A549 (cell line): ENCODE measurements around the gene KAT5. TPM values are rescaled to one million over a fixed set of nuclear protein-coding genes. Genes with fewer than 3 reads are reported as not detected.
A peak's percentile ranks its signal among the peaks of the same experiment; 100 is the strongest.

Source experiments
- ATAC-seq, 2 experiments: fragments of 200-7000 bp in 1 of 2; fragments of >200 bp in 1 of 2; cut with Nextera tagmentation in 1 of 2; cut with Tn5 transposase in 1 of 2; 3 replicates each; pipeline versions ENCODE4 v1.8.0 to v1.9.1; 2018 to 2020; ENCODE audit warnings: mild to moderate bottlenecking in 1 of 2, moderate library complexity in 1 of 2
- CTCF ChIA-PET: fragments of 300-600 bp; sonication (Branson Sonifier 250); formaldehyde crosslinking; extraction: SDS; loops from one replicate; lab custom pipeline; 2021; ENCODE audit warnings: antibody characterized with exemption, inconsistent platforms; lab: Yijun Ruan, JAX
- POLR2A ChIA-PET: fragments of 350-600 bp; formaldehyde crosslinking; extraction: SDS; loops from one replicate; lab custom pipeline; 2021; ENCODE audit warnings: antibody characterized with exemption, inconsistent platforms; lab: Yijun Ruan, JAX
- DNase-seq, 2 experiments: peaks; one replicate each; pipeline versions ENCODE4 v3.0.0 to v3.0.0-alpha.2; 2011 to 2016; ENCODE audit warnings: low read depth in 1 of 2, low spot score in 1 of 2
- FAIRE-seq: peaks from 2 replicates; lab custom pipeline; 2011; peaks lifted over from hg19 to GRCh38; lab: Jason Lieb, UNC
- H3K27ac ChIP-seq, 2 experiments: fragments of >200 bp; sonication (Bioruptor Twin); formaldehyde crosslinking; 3 replicates each; pipeline ENCODE4 v1.5.1; 2016 to 2017
- H3K4me1 ChIP-seq: fragments of >200 bp; sonication (Bioruptor Twin); formaldehyde crosslinking; 3 replicates; pipeline ENCODE4 v1.6.1; 2016
- H3K4me2 ChIP-seq: fragments of >200 bp; sonication (Bioruptor Twin); formaldehyde crosslinking; 3 replicates; pipeline ENCODE4 v1.6.1; 2016
- H3K4me3 ChIP-seq: fragments of >200 bp; sonication (Bioruptor Twin); formaldehyde crosslinking; 3 replicates; pipeline ENCODE4 v1.5.1; 2016
- H3K9me3 ChIP-seq: fragments of >200 bp; sonication (Bioruptor Twin); formaldehyde crosslinking; 3 replicates; pipeline ENCODE4 v1.6.1; 2016
- ATOH8 ChIP-seq: fragments of 250-450 bp; sonication (Bioruptor Pico); IDR thresholded peaks from 2 replicates; pipeline ENCODE4 v1.5.0; 2020; ENCODE audit warnings: low read depth, mild to moderate bottlenecking, moderate library complexity
- BCL3 ChIP-seq: fragments of >200 bp; sonication (Bioruptor Twin); formaldehyde crosslinking; IDR thresholded peaks from 3 replicates; pipeline ENCODE4 v1.6.1; 2016
- BHLHE40 ChIP-seq: IDR thresholded peaks from 2 replicates; pipeline ENCODE4 v1.6.1; 2012; ENCODE audit warnings: low read depth, low read length, inconsistent platforms
- CHD4 ChIP-seq: fragments of 200-600 bp; sonication (generic); IDR thresholded peaks from 2 replicates; pipeline ENCODE4 v1.6.1; 2016; ENCODE audit warnings: antibody characterized with exemption, mild to moderate bottlenecking, borderline replicate concordance
- E2F6 ChIP-seq: IDR thresholded peaks from 2 replicates; pipeline ENCODE4 v1.6.1; 2012; ENCODE audit warnings: low read depth, borderline replicate concordance
- EHF ChIP-seq: fragments of 250-450 bp; sonication (Bioruptor Pico); IDR thresholded peaks from 2 replicates; pipeline ENCODE4 v1.5.0; 2020; ENCODE audit warnings: mild to moderate bottlenecking
- ELK1 ChIP-seq: fragments of 150-350 bp; IDR thresholded peaks from 2 replicates; pipeline ENCODE4 v1.6.1; 2014; ENCODE audit warnings: low read depth, mild to moderate bottlenecking, low read length
- EP300 ChIP-seq, 2 experiments: fragments of >200 bp; sonication (Bioruptor Twin); formaldehyde crosslinking; IDR thresholded peaks; 2 replicates in 1 of 2; 3 replicates in 1 of 2; pipeline ENCODE4 v1.6.1; 2016 to 2017
- GATA3 ChIP-seq: IDR thresholded peaks from 2 replicates; pipeline ENCODE4 v1.6.1; 2012; ENCODE audit warnings: borderline replicate concordance
- HDAC2 ChIP-seq: fragments of 200-600 bp; sonication (generic); IDR thresholded peaks from 2 replicates; pipeline ENCODE4 v1.6.1; 2016
- HEYL ChIP-seq: fragments of 250-450 bp; sonication (Bioruptor Pico); IDR thresholded peaks from 2 replicates; pipeline ENCODE4 v1.8.0; 2021; ENCODE audit warnings: mild to moderate bottlenecking, moderate library complexity
- HOXB13 ChIP-seq: fragments of 250-450 bp; sonication (Bioruptor Pico); IDR thresholded peaks from 2 replicates; pipeline ENCODE4 v1.5.0; 2020; ENCODE audit warnings: low read depth, mild to moderate bottlenecking, moderate library complexity
- JUN ChIP-seq, 2 experiments: fragments of >200 bp; sonication (Bioruptor Twin); formaldehyde crosslinking; IDR thresholded peaks; 2 replicates in 1 of 2; 3 replicates in 1 of 2; pipeline ENCODE4 v1.6.1; 2016 to 2017
- JUNB ChIP-seq: fragments of >200 bp; sonication (Bioruptor Twin); formaldehyde crosslinking; IDR thresholded peaks from 2 replicates; pipeline ENCODE4 v1.6.1; 2016
- MAFK ChIP-seq: fragments of 450-650 bp; IDR thresholded peaks from 2 replicates; pipeline ENCODE4 v1.6.1; 2014; ENCODE audit not compliant: partially characterized antibody
- MAX ChIP-seq: IDR thresholded peaks from 2 replicates; pipeline ENCODE4 v1.6.1; 2012
- MAZ ChIP-seq: fragments of 150-350 bp; IDR thresholded peaks from 2 replicates; pipeline ENCODE4 v1.6.1; 2014; ENCODE audit warnings: antibody characterized with exemption, low read depth, low read length, borderline replicate concordance
- NFE2L2 ChIP-seq: fragments of 150-350 bp; conservative IDR thresholded peaks from 2 replicates; pipeline ENCODE4 v1.6.1; 2014; ENCODE audit warnings: low read length
- PBX3 ChIP-seq: IDR thresholded peaks from 2 replicates; pipeline ENCODE4 v1.6.1; 2012
- POLR2A ChIP-seq: IDR thresholded peaks from 2 replicates; pipeline ENCODE4 v1.6.1; 2012; ENCODE audit warnings: mild to moderate bottlenecking, low read length
- POLR2AphosphoS2 ChIP-seq: conservative IDR thresholded peaks from 2 replicates; pipeline ENCODE4 v1.6.1; 2012; ENCODE audit warnings: low read length, improper control_type of control experiment, inconsistent platforms
- RAD21 ChIP-seq, 2 experiments: fragments of >200 bp in 1 of 2; sonication (Bioruptor Twin) in 1 of 2; formaldehyde crosslinking in 1 of 2; IDR thresholded peaks in 1 of 2; conservative IDR thresholded peaks in 1 of 2; 2 replicates in 1 of 2; 3 replicates in 1 of 2; pipeline ENCODE4 v1.6.1; 2012 to 2018; ENCODE audit warnings: inconsistent platforms in 1 of 2
- RCOR1 ChIP-seq: fragments of 150-350 bp; IDR thresholded peaks from 2 replicates; pipeline ENCODE4 v1.6.1; 2014; ENCODE audit warnings: antibody characterized with exemption, low read length, low read depth
- RFX5 ChIP-seq: fragments of 450-650 bp; IDR thresholded peaks from 2 replicates; pipeline ENCODE4 v1.7.1; 2014; ENCODE audit warnings: antibody characterized with exemption, mild to moderate bottlenecking, moderate library complexity
- TFCP2L1 ChIP-seq: fragments of 250-450 bp; sonication (Bioruptor Pico); IDR thresholded peaks from 2 replicates; pipeline ENCODE4 v1.5.0; 2021; ENCODE audit warnings: mild to moderate bottlenecking
- TP53 ChIP-seq: fragments of 250-450 bp; sonication (Bioruptor Pico); IDR thresholded peaks from 2 replicates; pipeline ENCODE4 v1.5.0; 2021; ENCODE audit warnings: mild to moderate bottlenecking, moderate library complexity
- ZNF302 ChIP-seq: fragments of 250-450 bp; sonication (Bioruptor Pico); IDR thresholded peaks from 2 replicates; pipeline ENCODE4 v1.9.0; 2021; ENCODE audit warnings: inconsistent platforms, mild to moderate bottlenecking, moderate library complexity
- WGBS: methylation state at CpG from one replicate; pipeline ENCODE4 v1.1.6; 2017; ENCODE audit errors: missing lambda C conversion rate; 5-methylcytosine and 5-hydroxymethylcytosine counted together
- polyA plus RNA-seq, 4 experiments: library from polyadenylated mRNA; depleted of rRNA in 3 of 4; stranded (reverse); fragments of >200 nt; fragmentation: RNase III in 1 of 4; extraction: RNeasy Plus Mini Kit Qiagen cat#74134 plus additional on column Dnase treatment in 1 of 4; gene quantifications; 2 replicates in 3 of 4; 3 replicates in 1 of 4; pipeline ENCODE4 v1.2.3, GENCODE V29; 2011 to 2017

Gene KAT5
- polyA plus RNA-seq, 2 of the 4 experiments (the other 2 are of a cell fraction): 25.8 to 41.2 TPM

GRCh38 chr11:65718531-65718930, 6.5 kb downstream of the KAT5 start:
- Histone ChIP-seq H3K27ac (no peak overlapping the region), H3K4me1 (peaks cover 9% of the 10 kb centered on the region), H3K4me3 (no peak overlapping the region), H3K9me3 (no peaks in the 10 kb centered on the region), H3K4me2 (peak overlapping the region; percentile 96)
- WGBS: 100% methylated on average over 4 of the region's 4 CpGs
- FAIRE-seq: no peak
- no peak for DNase-seq
- no peak for ATAC-seq
- POLR2A ChIA-PET: no interaction called here
- CTCF ChIA-PET: interaction anchor here (1.1 to 16.0 kb wide), 4 partner anchors 30 to 166 kb away, joined by 4 to 222 read pairs (median 35); partner anchors contain the start of gene AP5B1
- no peak for TF ChIP-seq RCOR1
- TF ChIP-seq ZNF302 (CRISPR knock-in tag): no peak
- TF ChIP-seq ELK1: no peak
- no peak for TF ChIP-seq GATA3
- TF ChIP-seq POLR2AphosphoS2: no peak
- TF ChIP-seq HDAC2: no peak
- no peak for TF ChIP-seq EHF
- no peak for TF ChIP-seq PBX3
- TF ChIP-seq POLR2A: no peak
- no peak for TF ChIP-seq MAZ
- no peak for TF ChIP-seq E2F6
- TF ChIP-seq JUNB: no peak
- no peak for TF ChIP-seq RAD21 (conservative IDR thresholded peaks at IDR 0.05 in 1 of 2, IDR thresholded peaks at IDR 0.05 in 1 of 2)
- no peak for TF ChIP-seq MAFK
- TF ChIP-seq EP300 (IDR thresholded peaks at IDR 0.05): no peak
- TF ChIP-seq MAX: no peak
- TF ChIP-seq HEYL: no peak
- no peak for TF ChIP-seq TFCP2L1 (CRISPR knock-in tag)

- FAIRE-seq (no peak), DNase-seq (no peak), ATAC-seq (peak; percentile 9 to 19; a peak in 3 of 6 replicates)
- peak overlapping the region; percentile 96 for H3K4me2 ChIP-seq
- peaks cover 9% of the 10 kb centered on the region for H3K4me1 ChIP-seq
- H3K9me3 ChIP-seq: no peaks in the 10 kb centered on the region
- H3K4me3 ChIP-seq: peak overlapping the region; percentile 67; the same call in 2 of the 3 replicates
- WGBS: 90% methylated on average over 10 of the region's 10 CpGs
- peak overlapping the region in 1 of 2 experiments; percentile 96; a peak in 2 of 6 replicates for H3K27ac ChIP-seq
- TF ChIP-seq JUN (IDR thresholded peaks at IDR 0.05) (no peak), HOXB13 (no peak), JUNB (no peak), MAZ (no peak), NFE2L2 (no peak)
- ChIA-PET POLR2A (interaction anchor here (1.5 to 2.7 kb wide), 2 partner anchors 56 to 140 kb away, joined by 4 to 17 read pairs; partner anchors contain the start of genes CFL1, MUS81 and RELA), CTCF (interaction anchor here (0.8 to 9.1 kb wide), 11 partner anchors 7 to 303 kb away, joined by 3 to 65 read pairs (median 5); partner anchors contain the start of genes AP5B1, KAT5 and MUS81)
These were observed 7.0 kb downstream of the KAT5 start for GRCh38 chr11:65718964-65719492.

- Histone ChIP-seq H3K4me3 (peak overlapping the region; percentile 67), H3K27ac (peak overlapping the region; percentile 77 to 96), H3K4me1 (peaks cover 9% of the 10 kb centered on the region), H3K4me2 (peak overlapping the region; percentile 96), H3K9me3 (no peaks in the 10 kb centered on the region)
- FAIRE-seq: no peak
- CTCF ChIA-PET: interaction anchor here (0.8 to 9.1 kb wide), 11 partner anchors 8 to 303 kb away, joined by 3 to 65 read pairs (median 5); partner anchors contain the start of genes AP5B1, KAT5 and MUS81
- WGBS: 26% methylated on average over 14 of the region's 17 CpGs
- ATAC-seq: peak; percentile 48 to 51
- POLR2A ChIA-PET: interaction anchor here (1.5 to 2.7 kb wide), 5 partner anchors 8 to 168 kb away, joined by 4 to 29 read pairs (median 7); partner anchors contain the start of genes AP5B1, CFL1, FIBP and KAT5
- no peak for DNase-seq
- no peak for TF ChIP-seq CHD4
- no peak for TF ChIP-seq POLR2AphosphoS2
- TF ChIP-seq BCL3: no peak
- no peak for TF ChIP-seq ELK1
- no peak for TF ChIP-seq TP53 (CRISPR knock-in tag)
- no peak for TF ChIP-seq ATOH8 (CRISPR knock-in tag)
- TF ChIP-seq BHLHE40: no peak
- no peak for TF ChIP-seq RFX5
- no peak for TF ChIP-seq HOXB13
- TF ChIP-seq E2F6: no peak
These were observed 7.8 kb downstream of the KAT5 start for GRCh38 chr11:65719871-65720210.
